DND-41 (cell line): ENCODE measurements around the gene CEP68.

Source experiments
- CTCF ChIP-seq: IDR thresholded peaks from 2 replicates; pipeline ENCODE4 v1.5.1; 2012; ENCODE audit warnings: borderline replicate concordance, low read length, moderate library complexity, mild to moderate bottlenecking; ENCODE audit not compliant: poor library complexity, severe bottlenecking; ENCODE audit errors: extremely low read depth
- EZH2 ChIP-seq: IDR thresholded peaks from 3 replicates; pipeline ENCODE4 v1.6.1; 2012; ENCODE audit warnings: borderline replicate concordance, low read depth, mild to moderate bottlenecking, moderate library complexity, low read length, inconsistent platforms; ENCODE audit not compliant: severe bottlenecking

- TF ChIP-seq CTCF (peak; percentile 68), EZH2 (no peak)
Observed at GRCh38 chr2:65129826-65130663, 73.8 kb downstream of the CEP68 start, which contains the start of gene RAB1A.
